ENCODE measurements around the gene FIBCD1. TPM values are rescaled to one million over a fixed set of nuclear protein-coding genes. Genes with fewer than 3 reads are reported as not detected.
"Not testable (repeated sequence)": the region's sequence is repeated elsewhere in the genome, so short reads cannot be mapped to it uniquely, and the experiment has no call there.

Gene FIBCD1
- total RNA-seq, 1 donor = 5.1 TPM

DNA sequence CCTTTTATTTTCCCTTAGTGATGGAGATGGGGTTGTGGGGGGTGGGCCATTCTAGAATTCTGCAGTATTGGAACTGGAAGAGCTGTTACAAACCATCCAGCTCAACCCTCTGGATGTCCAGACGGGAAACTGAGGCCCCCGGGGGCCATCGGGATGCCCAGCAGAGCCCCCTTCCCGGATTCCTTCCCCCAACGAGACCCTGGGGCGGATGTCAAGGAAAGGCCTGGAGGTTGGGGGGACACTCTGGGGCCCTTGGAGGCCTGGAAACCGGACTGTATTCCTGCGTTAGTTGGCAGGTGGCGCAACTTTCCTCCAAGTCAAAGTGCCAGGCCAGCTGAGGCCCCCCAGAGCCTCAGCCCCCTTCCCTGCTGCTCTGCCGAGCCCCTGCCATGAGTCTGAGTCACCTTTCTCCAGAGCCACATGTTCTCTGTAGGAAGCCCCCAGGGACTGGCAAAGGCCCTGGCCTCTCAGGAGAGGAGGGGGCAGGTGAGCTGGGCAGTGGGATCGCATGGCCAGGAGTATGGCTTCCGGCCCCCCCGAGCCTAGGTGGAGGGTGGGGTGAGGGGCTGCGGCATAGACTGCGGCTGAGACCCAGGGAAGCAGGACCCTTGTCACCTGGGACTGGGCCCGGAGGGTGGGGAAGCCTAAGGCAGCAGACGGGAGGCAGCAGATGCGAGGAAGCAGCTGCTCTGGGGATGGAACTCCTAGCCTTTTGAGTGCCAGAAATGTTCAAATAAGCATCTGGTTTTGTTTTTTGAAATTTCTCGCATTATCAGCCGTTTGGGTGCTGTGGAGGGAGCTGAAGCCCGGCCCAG is 17.8 kb upstream of the FIBCD1 start:
- TF ChIP-seq, protein P1, sequence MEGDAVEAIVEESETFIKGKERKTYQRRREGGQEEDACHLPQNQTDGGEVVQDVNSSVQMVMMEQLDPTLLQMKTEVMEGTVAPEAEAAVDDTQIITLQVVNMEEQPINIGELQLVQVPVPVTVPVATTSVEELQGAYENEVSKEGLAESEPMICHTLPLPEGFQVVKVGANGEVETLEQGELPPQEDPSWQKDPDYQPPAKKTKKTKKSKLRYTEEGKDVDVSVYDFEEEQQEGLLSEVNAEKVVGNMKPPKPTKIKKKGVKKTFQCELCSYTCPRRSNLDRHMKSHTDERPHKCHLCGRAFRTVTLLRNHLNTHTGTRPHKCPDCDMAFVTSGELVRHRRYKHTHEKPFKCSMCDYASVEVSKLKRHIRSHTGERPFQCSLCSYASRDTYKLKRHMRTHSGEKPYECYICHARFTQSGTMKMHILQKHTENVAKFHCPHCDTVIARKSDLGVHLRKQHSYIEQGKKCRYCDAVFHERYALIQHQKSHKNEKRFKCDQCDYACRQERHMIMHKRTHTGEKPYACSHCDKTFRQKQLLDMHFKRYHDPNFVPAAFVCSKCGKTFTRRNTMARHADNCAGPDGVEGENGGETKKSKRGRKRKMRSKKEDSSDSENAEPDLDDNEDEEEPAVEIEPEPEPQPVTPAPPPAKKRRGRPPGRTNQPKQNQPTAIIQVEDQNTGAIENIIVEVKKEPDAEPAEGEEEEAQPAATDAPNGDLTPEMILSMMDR (IDR thresholded peaks at IDR 0.05; ENCODE audit: extremely low read depth, low read depth, low read length) = no peak
- Histone ChIP-seq H3K27me3 (ENCODE audit: insufficient read depth, low read length) (peaks cover 27% of the 10 kb centered on the region), H3K4me2 (ENCODE audit: insufficient read depth, low read length) (no peak overlapping the region), H3K9me3 (ENCODE audit: low read depth, low read length) (no peaks in the 10 kb centered on the region), H3K4me1 (ENCODE audit: insufficient read depth, low read length) (peaks cover 1% of the 10 kb centered on the region), H3K36me3 (ENCODE audit: insufficient read depth, low read length) (no peaks in the 10 kb centered on the region), H3K27ac (ENCODE audit: low read depth, low read length) (no peak overlapping the region), H3K79me2 (ENCODE audit: insufficient read depth, low read length) (no peaks in the 10 kb centered on the region), H2AFZ (ENCODE audit: low read length) (no peak overlapping the region), H3K4me3 (ENCODE audit: insufficient read depth, low read length) (no peak overlapping the region), H4K20me1 (ENCODE audit: insufficient read depth, low read length) (no peaks in the 10 kb centered on the region)
- DNase-seq (ENCODE audit: insufficient read length, low spot score, missing footprints) = peak; percentile 46

DNA sequence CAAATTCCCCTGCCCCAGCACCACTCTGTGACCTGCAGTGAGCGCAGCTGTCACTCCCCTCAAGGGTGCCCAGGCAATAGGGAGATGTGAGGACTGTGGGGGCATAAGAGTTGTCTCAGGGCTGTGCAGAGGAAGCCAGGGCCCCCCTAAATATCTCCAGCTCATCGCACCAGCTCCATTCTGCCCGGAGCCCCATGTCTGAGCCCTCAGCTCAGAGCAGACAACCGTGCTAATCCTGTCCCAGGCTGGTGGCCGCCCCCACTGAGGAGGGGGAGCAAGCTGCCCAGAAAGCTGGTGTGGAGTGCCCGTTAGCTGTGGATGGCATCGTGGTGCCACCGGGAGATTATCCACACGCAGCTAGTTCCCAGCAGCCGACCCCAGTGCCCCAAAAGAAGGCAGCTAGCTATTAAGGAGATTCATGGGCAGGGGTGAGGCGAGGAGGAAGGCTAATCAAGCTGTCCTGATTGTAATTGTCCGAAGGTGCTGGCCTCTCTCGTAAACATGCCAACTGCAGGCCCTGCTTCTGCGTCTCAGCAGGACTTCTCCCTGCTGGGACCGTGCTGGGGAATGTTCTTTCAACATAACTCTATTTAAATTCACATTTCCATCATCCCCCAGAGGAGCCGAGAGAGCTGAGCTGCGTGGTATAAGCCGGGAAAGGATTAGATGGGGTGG is 17.0 kb upstream of the FIBCD1 start:
- Histone ChIP-seq H3K36me3 (ENCODE audit: insufficient read depth, low read length) (no peaks in the 10 kb centered on the region), H3K4me2 (ENCODE audit: insufficient read depth, low read length) (no peak overlapping the region), H3K4me3 (ENCODE audit: insufficient read depth, low read length) (no peak overlapping the region), H2AFZ (ENCODE audit: low read length) (no peak overlapping the region), H4K20me1 (ENCODE audit: insufficient read depth, low read length) (no peaks in the 10 kb centered on the region), H3K27ac (ENCODE audit: low read depth, low read length) (no peak overlapping the region), H3K4me1 (ENCODE audit: insufficient read depth, low read length) (no peaks in the 10 kb centered on the region), H3K27me3 (ENCODE audit: insufficient read depth, low read length) (peaks cover 27% of the 10 kb centered on the region), H3K79me2 (ENCODE audit: insufficient read depth, low read length) (no peaks in the 10 kb centered on the region), H3K9me3 (ENCODE audit: low read depth, low read length) (no peaks in the 10 kb centered on the region)
- DNase-seq (ENCODE audit: insufficient read length, low spot score, missing footprints) = peak; percentile 69
- TF ChIP-seq, protein P1 (IDR thresholded peaks at IDR 0.05; ENCODE audit: extremely low read depth, low read depth, low read length) = no peak

DNA sequence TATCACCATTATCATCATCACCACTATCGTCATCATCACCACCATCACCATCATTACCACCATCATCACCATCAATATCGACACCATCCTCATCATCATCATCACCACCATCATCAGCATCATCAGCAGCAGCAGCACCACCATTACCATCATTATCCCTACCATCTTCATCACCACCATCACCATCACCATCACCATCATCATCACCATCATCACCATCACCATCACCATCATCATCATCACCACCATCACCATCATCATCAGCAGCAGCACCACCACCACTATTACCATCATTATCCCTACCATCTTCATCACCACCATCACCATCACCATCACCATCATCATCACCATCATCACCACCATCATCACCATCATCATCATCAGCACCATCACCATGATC is 15.9 kb upstream of the FIBCD1 start:
- not testable (repeated sequence) for H3K9me3 ChIP-seq (ENCODE audit: low read depth, low read length); H3K79me2 ChIP-seq (ENCODE audit: insufficient read depth, low read length); H2AFZ ChIP-seq (ENCODE audit: low read length); H3K4me1 ChIP-seq (ENCODE audit: insufficient read depth, low read length); H3K27ac ChIP-seq (ENCODE audit: low read depth, low read length); H4K20me1 ChIP-seq (ENCODE audit: insufficient read depth, low read length); H3K4me3 ChIP-seq (ENCODE audit: insufficient read depth, low read length); H3K4me2 ChIP-seq (ENCODE audit: insufficient read depth, low read length); DNase-seq (ENCODE audit: insufficient read length, low spot score, missing footprints); H3K36me3 ChIP-seq (ENCODE audit: insufficient read depth, low read length)
- peaks cover 27% of the 10 kb centered on the region for H3K27me3 ChIP-seq (ENCODE audit: insufficient read depth, low read length)

DNA sequence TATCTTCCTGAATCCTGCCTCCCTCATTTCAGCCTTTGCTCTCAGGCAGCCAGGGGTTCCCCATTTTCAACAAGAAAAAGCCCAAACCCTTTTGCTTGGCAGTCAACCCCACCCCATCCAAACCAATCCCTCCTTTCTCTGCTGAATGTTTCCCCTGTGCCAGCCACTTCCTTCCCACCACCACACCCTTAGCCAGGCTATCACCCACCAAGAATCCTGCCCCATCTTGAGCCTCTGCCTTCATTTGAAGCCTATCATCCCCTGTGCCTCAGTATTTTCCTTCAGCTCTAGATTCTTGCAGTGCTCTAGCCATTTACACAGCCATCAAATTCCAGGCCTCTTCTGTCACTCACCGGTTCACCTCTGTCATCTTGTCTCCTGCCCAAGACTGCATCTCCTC is 15.3 kb upstream of the FIBCD1 start:
- no peak overlapping the region for H3K4me3 ChIP-seq (ENCODE audit: insufficient read depth, low read length)

More for the DNA sequence above, 15.3 kb upstream of the FIBCD1 start:
- no peak overlapping the region for H3K27ac ChIP-seq (ENCODE audit: low read depth, low read length)
- H3K4me2 ChIP-seq (ENCODE audit: insufficient read depth, low read length) = no peak overlapping the region
- H2AFZ ChIP-seq (ENCODE audit: low read length) = no peak overlapping the region
- H3K36me3 ChIP-seq (ENCODE audit: insufficient read depth, low read length) = no peaks in the 10 kb centered on the region
- TF ChIP-seq, protein P1 (IDR thresholded peaks at IDR 0.05; ENCODE audit: extremely low read depth, low read depth, low read length) = no peak
- H3K4me1 ChIP-seq (ENCODE audit: insufficient read depth, low read length) = no peaks in the 10 kb centered on the region
- H4K20me1 ChIP-seq (ENCODE audit: insufficient read depth, low read length) = no peaks in the 10 kb centered on the region
- DNase-seq (ENCODE audit: insufficient read length, low spot score, missing footprints) = peak; percentile 51
- H3K79me2 ChIP-seq (ENCODE audit: insufficient read depth, low read length) = no peaks in the 10 kb centered on the region
- H3K27me3 ChIP-seq (ENCODE audit: insufficient read depth, low read length) = peaks cover 27% of the 10 kb centered on the region
- H3K9me3 ChIP-seq (ENCODE audit: low read depth, low read length) = peaks cover 4% of the 10 kb centered on the region
